ENCODE measurements around the gene CYTIP. TPM values are rescaled to one million over a fixed set of nuclear protein-coding genes. Genes with fewer than 3 reads are reported as not detected.

Gene CYTIP
- total and polyA plus RNA-seq, 12 donors = 0.72 to 6.7 (median 3.2) TPM

DNA sequence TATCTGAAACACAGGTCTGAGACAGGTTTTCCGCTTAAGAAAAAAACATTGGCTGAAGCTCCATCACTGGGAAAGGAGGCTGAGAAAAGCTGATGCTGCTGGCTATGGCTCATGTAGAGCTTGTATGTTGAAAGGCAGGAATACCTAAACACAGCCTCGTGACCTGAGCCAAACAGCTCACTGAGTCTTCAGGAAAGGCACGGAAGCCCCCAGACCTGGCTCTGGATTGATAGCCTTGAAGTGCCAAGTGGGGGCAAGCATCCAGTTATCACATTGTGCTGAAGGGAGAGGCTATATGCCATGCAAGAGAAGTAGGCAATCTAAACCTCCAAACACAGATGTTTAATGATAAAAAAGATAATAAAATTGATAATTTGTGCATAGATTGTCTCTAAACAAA, 21.9 kb downstream of the CYTIP start:
- Histone ChIP-seq H3K36me3 (replicated peaks in 1 of 2) (no peaks in the 10 kb centered on the region), H3K9me3 (replicated peaks in 1 of 3) (peaks cover 0 to 4% (median 0%) of the 10 kb centered on the region in 3 donors), H3K27me3 (no peaks in the 10 kb centered on the region), H3K27ac (peak overlapping the region in 2 of 5 donors; percentile 13 to 89), H3K4me3 (no peak overlapping the region), H3K4me1 (replicated peaks in 1 of 2) (no peaks in the 10 kb centered on the region)
- TF ChIP-seq POLR2A (IDR thresholded peaks at IDR 0.05) = no peak
- TF ChIP-seq, protein P1, sequence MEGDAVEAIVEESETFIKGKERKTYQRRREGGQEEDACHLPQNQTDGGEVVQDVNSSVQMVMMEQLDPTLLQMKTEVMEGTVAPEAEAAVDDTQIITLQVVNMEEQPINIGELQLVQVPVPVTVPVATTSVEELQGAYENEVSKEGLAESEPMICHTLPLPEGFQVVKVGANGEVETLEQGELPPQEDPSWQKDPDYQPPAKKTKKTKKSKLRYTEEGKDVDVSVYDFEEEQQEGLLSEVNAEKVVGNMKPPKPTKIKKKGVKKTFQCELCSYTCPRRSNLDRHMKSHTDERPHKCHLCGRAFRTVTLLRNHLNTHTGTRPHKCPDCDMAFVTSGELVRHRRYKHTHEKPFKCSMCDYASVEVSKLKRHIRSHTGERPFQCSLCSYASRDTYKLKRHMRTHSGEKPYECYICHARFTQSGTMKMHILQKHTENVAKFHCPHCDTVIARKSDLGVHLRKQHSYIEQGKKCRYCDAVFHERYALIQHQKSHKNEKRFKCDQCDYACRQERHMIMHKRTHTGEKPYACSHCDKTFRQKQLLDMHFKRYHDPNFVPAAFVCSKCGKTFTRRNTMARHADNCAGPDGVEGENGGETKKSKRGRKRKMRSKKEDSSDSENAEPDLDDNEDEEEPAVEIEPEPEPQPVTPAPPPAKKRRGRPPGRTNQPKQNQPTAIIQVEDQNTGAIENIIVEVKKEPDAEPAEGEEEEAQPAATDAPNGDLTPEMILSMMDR (IDR thresholded peaks at IDR 0.05) = no peak
- no peak for DNase-seq
- intact Hi-C loops (cut with DNase I) = no loop called here
- 76 to 88% (median 79%) methylated on average over 3 of the region's 3 CpGs for WGBS, 4 donors

DNA sequence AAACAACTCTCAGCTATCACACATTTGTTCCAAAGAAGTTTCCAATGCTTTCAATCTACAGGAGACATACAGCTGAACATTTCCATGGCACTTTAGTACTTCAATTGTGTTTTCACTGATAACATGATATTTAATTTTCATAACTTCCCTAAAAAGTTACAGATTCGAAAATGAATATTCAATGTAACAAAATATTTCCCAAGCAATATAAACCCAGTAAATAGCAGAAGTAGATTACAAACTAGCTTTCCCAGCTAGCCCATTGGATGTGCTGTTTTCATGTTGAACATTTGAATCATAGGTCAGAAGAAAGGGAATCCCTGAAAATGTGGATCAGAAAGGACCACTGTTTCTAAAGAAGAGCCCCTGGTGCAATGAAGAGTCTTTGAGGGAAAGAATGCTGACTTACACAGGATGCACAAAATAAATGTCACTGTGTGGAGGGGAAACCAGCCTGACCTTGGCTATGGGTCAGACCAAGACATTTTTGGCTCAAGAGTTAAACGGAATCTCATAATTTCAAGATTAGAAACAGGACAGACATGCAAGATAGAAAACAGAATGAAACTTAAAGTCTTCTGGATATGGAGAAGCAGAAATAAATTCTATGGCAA, 22.5 kb downstream of the CYTIP start:
- intact Hi-C loops (cut with DNase I) = no loop called here
- no peaks in the 10 kb centered on the region for H3K36me3 ChIP-seq (replicated peaks in 1 of 2)
- H3K27me3 ChIP-seq = no peaks in the 10 kb centered on the region
- no peak for DNase-seq
- WGBS, 4 donors = 42 to 47% (median 46%) methylated on average over 2 of the region's 2 CpGs
- H3K9me3 ChIP-seq (replicated peaks in 1 of 3) = peaks cover 0 to 4% (median 0%) of the 10 kb centered on the region in 3 donors
- H3K4me3 ChIP-seq = no peak overlapping the region
- H3K4me1 ChIP-seq (replicated peaks in 1 of 2) = no peaks in the 10 kb centered on the region
- peak overlapping the region in 3 of 5 donors; percentile 13 to 89 (median 40) for H3K27ac ChIP-seq
- TF ChIP-seq, protein P1 (IDR thresholded peaks at IDR 0.05) = no peak
- no peak for TF ChIP-seq POLR2A (IDR thresholded peaks at IDR 0.05)

- intact Hi-C loops (cut with DNase I) = no loop called here
- Histone ChIP-seq H3K4me3 (no peak overlapping the region), H3K9me3 (replicated peaks in 1 of 3) (peaks cover 0 to 4% (median 0%) of the 10 kb centered on the region in 3 donors), H3K4me1 (replicated peaks in 1 of 2) (no peaks in the 10 kb centered on the region), H3K36me3 (replicated peaks in 1 of 2) (no peaks in the 10 kb centered on the region), H3K27me3 (no peaks in the 10 kb centered on the region), H3K27ac (peak overlapping the region in 2 of 5 donors; percentile 40 to 89)
- no peak for TF ChIP-seq POLR2A (IDR thresholded peaks at IDR 0.05)
- TF ChIP-seq, protein P1 (IDR thresholded peaks at IDR 0.05) = no peak
- 39 to 55% (median 48%) methylated on average over 4 of the region's 4 CpGs for whole genome bisulfite sequencing, 4 donors
- no peak for DNase-seq
Measured at GRCh38 chr2:157420771-157421323, 23.0 kb downstream of the CYTIP start.

DNA sequence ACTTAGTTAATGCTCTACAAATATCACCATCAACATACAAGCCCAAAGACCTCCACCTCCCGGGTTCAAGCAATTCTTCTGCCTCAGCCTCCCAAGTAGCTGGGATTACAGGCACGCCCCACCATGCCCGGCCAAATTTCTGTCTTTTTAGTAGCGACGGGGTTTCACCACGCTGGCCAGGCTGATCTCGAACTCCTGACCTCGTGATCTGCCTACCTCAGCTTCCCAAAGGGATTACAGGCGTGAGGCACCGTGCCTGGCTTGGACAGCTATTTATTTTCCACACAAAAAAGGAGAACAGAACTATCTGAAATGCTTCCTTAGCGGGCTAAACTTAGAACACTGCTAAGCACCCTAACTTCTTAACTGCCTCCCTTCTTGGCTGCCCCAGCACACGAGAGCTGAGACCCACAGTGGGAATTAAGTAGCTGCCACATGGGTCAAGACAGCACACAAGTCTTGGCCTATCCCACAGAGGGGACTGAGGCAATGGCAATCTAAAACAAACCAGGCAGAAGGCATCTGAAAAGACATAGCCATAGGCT, 24.8 kb downstream of the CYTIP start:
- intact Hi-C loops (cut with DNase I) = no loop called here
- H3K9me3 ChIP-seq (replicated peaks in 1 of 3) = no peaks in the 10 kb centered on the region
- H3K4me1 ChIP-seq (replicated peaks in 1 of 2) = no peaks in the 10 kb centered on the region
- no peaks in the 10 kb centered on the region for H3K36me3 ChIP-seq (replicated peaks in 1 of 2)
- H3K27me3 ChIP-seq = no peaks in the 10 kb centered on the region
- WGBS, 4 donors = 65 to 79% (median 69%) methylated on average over 12 of the region's 12 CpGs
- DNase-seq = peak in 1 of 7 donors; percentile 13
- no peak for TF ChIP-seq POLR2A (IDR thresholded peaks at IDR 0.05)
- TF ChIP-seq, protein P1 (IDR thresholded peaks at IDR 0.05) = no peak
- H3K27ac ChIP-seq = peak overlapping the region in 2 of 5 donors; percentile 22 to 64
- no peak overlapping the region for H3K4me3 ChIP-seq

All from adrenal gland (tissue), 12 donors.